ENCODE data around the gene THBS3.

GRCh38 chr1:155170806-155171205 lies 36.9 kb downstream of the THBS3 start:
- no peak for TF ChIP-seq CTCF (IDR thresholded peaks at IDR 0.05; ENCODE audit: poor library complexity)
- no peak for TF ChIP-seq EZH2phosphoT487 (IDR thresholded peaks at IDR 0.05; ENCODE audit: low read depth, severe bottlenecking, unreplicated experiment)
- TF ChIP-seq EZH2 (IDR thresholded peaks at IDR 0.05; ENCODE audit: borderline replicate concordance), result no peak
